Panc1 (cell line): Measurements from ENCODE around the gene NPY1R. TPM values are rescaled to one million over a fixed set of nuclear protein-coding genes. Genes with fewer than 3 reads are reported as not detected.

ENCODE experiments used
- ATAC-seq: fragments of 200-7000 bp; cut with Tn5 transposase; 2 replicates; pipeline ENCODE4 v1.9.1; 2020; ENCODE audit warnings: mild to moderate bottlenecking, moderate library complexity
- BruUV-seq: library from RNA; stranded (reverse); fragments of 400-500 nt; replicated peaks from 2 replicates; lab custom pipeline; 2021; lab: Mats Ljungman, UMichigan
- CTCF ChIA-PET: fragments of 300-600 bp; sonication (Branson Sonifier 250); formaldehyde crosslinking; loops from one replicate; lab custom pipeline; 2022; ENCODE audit warnings: antibody characterized with exemption; lab: Charles Lee
- POLR2A ChIA-PET: fragments of 300-600 bp; sonication (Branson Sonifier 250); formaldehyde crosslinking; loops from one replicate; lab custom pipeline; 2022; ENCODE audit warnings: antibody characterized with exemption; lab: Charles Lee
- DNase-seq: peaks from one replicate; pipeline ENCODE4 v3.0.0-alpha.2; 2010; ENCODE audit warnings: low read depth, low spot score
- H3K27ac ChIP-seq: 2 replicates; pipeline ENCODE4 v1.5.1; 2011; ENCODE audit warnings: mild to moderate bottlenecking, low read length, inconsistent platforms
- H3K27me3 ChIP-seq: fragments of 200-500 bp; sonication (Bioruptor generic); 2 replicates; pipeline ENCODE4 v1.6.0; 2014; ENCODE audit warnings: low read length, inconsistent platforms; ENCODE audit not compliant: control insufficient read depth, insufficient read depth
- H3K36me3 ChIP-seq: fragments of 200-500 bp; sonication (Bioruptor generic); 2 replicates; pipeline ENCODE4 v1.5.1; 2014; ENCODE audit warnings: inconsistent platforms, mild to moderate bottlenecking, low read length, moderate library complexity; ENCODE audit not compliant: control insufficient read depth, insufficient read depth
- H3K4me1 ChIP-seq: 2 replicates; pipeline ENCODE4 v1.5.1; 2011; ENCODE audit warnings: inconsistent platforms, mild to moderate bottlenecking, low read length, moderate library complexity; ENCODE audit not compliant: control insufficient read depth, insufficient read depth
- H3K4me3 ChIP-seq, 2 experiments: 2 replicates each; pipeline ENCODE4 v1.5.1; 2011 to 2012; ENCODE audit warnings: low read depth in 2 of 2, low read length in 2 of 2, mild to moderate bottlenecking in 2 of 2, inconsistent platforms in 1 of 2, moderate library complexity in 1 of 2
- H3K9me3 ChIP-seq: fragments of 200-500 bp; sonication (Bioruptor generic); 2 replicates; pipeline ENCODE4 v1.5.1; 2014; ENCODE audit warnings: low read depth, mild to moderate bottlenecking, inconsistent platforms, low read length, moderate library complexity; ENCODE audit not compliant: control insufficient read depth, insufficient read depth
- CTCF ChIP-seq: fragments of 450-650 bp; IDR thresholded peaks from 2 replicates; pipeline ENCODE4 v1.5.1; 2017; ENCODE audit warnings: mild to moderate bottlenecking
- POLR2AphosphoS5 ChIP-seq: IDR thresholded peaks from 2 replicates; pipeline ENCODE4 v1.6.1; 2012; ENCODE audit warnings: mild to moderate bottlenecking, low read depth, low read length, moderate library complexity
- REST ChIP-seq, 2 experiments: IDR thresholded peaks; 2 replicates each; pipeline ENCODE4 v1.6.1; 2011 to 2012; ENCODE audit warnings: low read depth in 2 of 2, control low read depth in 1 of 2, low read length in 1 of 2, mild to moderate bottlenecking in 1 of 2, moderate library complexity in 1 of 2; ENCODE audit not compliant: insufficient read depth in 1 of 2
- SIN3A ChIP-seq: IDR thresholded peaks from 2 replicates; pipeline ENCODE4 v1.6.1; 2012; ENCODE audit warnings: low read depth, mild to moderate bottlenecking, low read length, moderate library complexity, borderline replicate concordance; ENCODE audit not compliant: insufficient read depth
- TCF7L2 ChIP-seq: IDR thresholded peaks from 2 replicates; pipeline ENCODE4 v1.6.1; 2011; ENCODE audit warnings: mild to moderate bottlenecking, low read depth, low read length, inconsistent platforms
- in situ Hi-C: cut with HindIII; loops from 2 replicates; pipeline ENCODE4 v1.10.0; 2016; ENCODE audit warnings: low sequenced_read_pairs, low pct_unique_long_range_greater_than_20kb
- intact Hi-C: fragments of 100-400 bp; cut with micrococcal nuclease; formaldehyde crosslinking; loops from one replicate; pipeline ENCODE4 v1.10.0; 2022; ENCODE audit not compliant: unreplicated experiment
- total RNA-seq: library from RNA; stranded (reverse); gene quantifications from one replicate; pipeline ENCODE4 v1.2.1, GENCODE V29; 2021; ENCODE audit not compliant: unreplicated experiment

Gene NPY1R
- total RNA-seq, 1 experiment from 2014 or later, result not detected

GRCh38 chr4:163378661-163379060 lies 46.3 kb upstream of the NPY1R start:
- in situ Hi-C loops, result no loop called here

GRCh38 chr4:163372029-163372428 lies 39.6 kb upstream of the NPY1R start:
- ATAC-seq, result no peak
- in situ Hi-C loops, result no loop called here
- DNase-seq, result no peak
- TF ChIP-seq SIN3A, result no peak
- TF ChIP-seq CTCF, result no peak
- TF ChIP-seq TCF7L2, result no peak
- TF ChIP-seq POLR2AphosphoS5, result no peak
- TF ChIP-seq REST (IDR thresholded peaks at IDR 0.05; ENCODE audit: insufficient read depth in 1 of 2, low read depth in 2 of 2, low read length in 1 of 2), result no peak
- ChIA-PET POLR2A (no interaction called here), CTCF (interaction anchor here (0.5 kb wide), 1 partner anchor 43 kb away, joined by 6 read pairs; no protein-coding TSS in a partner anchor)
- no peak overlapping the region for H3K27ac ChIP-seq
- no TSS peak for BruUV-seq
- no peaks in the 10 kb centered on the region for H3K4me1 ChIP-seq
- no peaks in the 10 kb centered on the region for H3K9me3 ChIP-seq
- H3K27me3 ChIP-seq, result no peaks in the 10 kb centered on the region
- intact Hi-C loops, result no loop called here
- H3K4me3 ChIP-seq, result no peak overlapping the region
- H3K36me3 ChIP-seq, result no peaks in the 10 kb centered on the region

More at GRCh38 chr4:163378661-163379060, 46.3 kb upstream of the NPY1R start:
- no peaks in the 10 kb centered on the region for H3K36me3 ChIP-seq
- ATAC-seq (no peak), DNase-seq (no peak)
- BruUV-seq, result no TSS peak
- H3K27ac ChIP-seq, result no peak overlapping the region
- intact Hi-C loops, result no loop called here
- no peak overlapping the region for H3K4me3 ChIP-seq
- CTCF ChIA-PET, result no interaction called here
- no peaks in the 10 kb centered on the region for H3K27me3 ChIP-seq
- POLR2A ChIA-PET, result no interaction called here
- TF ChIP-seq SIN3A (no peak), TCF7L2 (no peak), POLR2AphosphoS5 (no peak), CTCF (no peak), REST (IDR thresholded peaks at IDR 0.05; ENCODE audit: insufficient read depth in 1 of 2, low read depth in 2 of 2, low read length in 1 of 2) (no peak)
- H3K9me3 ChIP-seq, result no peaks in the 10 kb centered on the region
- no peaks in the 10 kb centered on the region for H3K4me1 ChIP-seq
